HG02884 (cell line): ENCODE measurements around the gene ATF7.
"Not testable (repeated sequence)": the region's sequence is repeated elsewhere in the genome, so short reads cannot be mapped to it uniquely, and the experiment has no call there.

Source experiments
- ATAC-seq: cut with Tn5 transposase; IDR thresholded peaks from one replicate; pipeline ENCODE4 v1.9.1; 2021; ENCODE audit warnings: mild to moderate bottlenecking, moderate library complexity; ENCODE audit not compliant: unreplicated experiment

ATF7 gene

GRCh38 chr12:53484686-53485575, 141.3 kb downstream of the ATF7 start:
- no peak for ATAC-seq

- ATAC-seq, result no peak
These were observed 142.2 kb downstream of the ATF7 start for GRCh38 chr12:53483979-53484377.

- ATAC-seq, result no peak
These were observed 142.8 kb downstream of the ATF7 start for GRCh38 chr12:53483225-53483978.

GRCh38 chr12:53482626-53483168, 143.5 kb downstream of the ATF7 start:
- no peak for ATAC-seq

GRCh38 chr12:53481939-53482586, 144.1 kb downstream of the ATF7 start:
- ATAC-seq, result no peak

GRCh38 chr12:53481458-53481857, 144.7 kb downstream of the ATF7 start:
- ATAC-seq, result not testable (repeated sequence)

- no peak for ATAC-seq
These were observed 145.4 kb downstream of the ATF7 start for GRCh38 chr12:53480491-53481442.

GRCh38 chr12:53479331-53479730, 146.9 kb downstream of the ATF7 start:
- ATAC-seq, result no peak

GRCh38 chr12:53478865-53479264, 147.3 kb downstream of the ATF7 start:
- ATAC-seq, result no peak

GRCh38 chr12:53476769-53477209, 149.4 kb downstream of the ATF7 start:
- ATAC-seq, result no peak

- no peak for ATAC-seq
These were observed 151.4 kb downstream of the ATF7 start for GRCh38 chr12:53474819-53475218.

GRCh38 chr12:53474077-53474476, 152.1 kb downstream of the ATF7 start:
- no peak for ATAC-seq

GRCh38 chr12:53472056-53472582, 154.1 kb downstream of the ATF7 start:
- ATAC-seq, result no peak

- ATAC-seq, result no peak
These were observed 157.9 kb downstream of the ATF7 start for GRCh38 chr12:53468282-53468681.

GRCh38 chr12:53467880-53468279, 158.3 kb downstream of the ATF7 start:
- no peak for ATAC-seq

- ATAC-seq, result no peak
These were observed 159.1 kb downstream of the ATF7 start for GRCh38 chr12:53467082-53467481.

GRCh38 chr12:53466640-53467039, 159.5 kb downstream of the ATF7 start:
- ATAC-seq, result no peak

GRCh38 chr12:53465679-53466078, 160.5 kb downstream of the ATF7 start:
- ATAC-seq, result no peak

- no peak for ATAC-seq
These were observed 161.3 kb downstream of the ATF7 start for GRCh38 chr12:53464685-53465418.
